ENCODE results near the gene ANXA10.
"Not testable (repeated sequence)": the region's sequence is repeated elsewhere in the genome, so short reads cannot be mapped to it uniquely, and the experiment has no call there.

ANXA10 gene, protein sequence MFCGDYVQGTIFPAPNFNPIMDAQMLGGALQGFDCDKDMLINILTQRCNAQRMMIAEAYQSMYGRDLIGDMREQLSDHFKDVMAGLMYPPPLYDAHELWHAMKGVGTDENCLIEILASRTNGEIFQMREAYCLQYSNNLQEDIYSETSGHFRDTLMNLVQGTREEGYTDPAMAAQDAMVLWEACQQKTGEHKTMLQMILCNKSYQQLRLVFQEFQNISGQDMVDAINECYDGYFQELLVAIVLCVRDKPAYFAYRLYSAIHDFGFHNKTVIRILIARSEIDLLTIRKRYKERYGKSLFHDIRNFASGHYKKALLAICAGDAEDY

DNA sequence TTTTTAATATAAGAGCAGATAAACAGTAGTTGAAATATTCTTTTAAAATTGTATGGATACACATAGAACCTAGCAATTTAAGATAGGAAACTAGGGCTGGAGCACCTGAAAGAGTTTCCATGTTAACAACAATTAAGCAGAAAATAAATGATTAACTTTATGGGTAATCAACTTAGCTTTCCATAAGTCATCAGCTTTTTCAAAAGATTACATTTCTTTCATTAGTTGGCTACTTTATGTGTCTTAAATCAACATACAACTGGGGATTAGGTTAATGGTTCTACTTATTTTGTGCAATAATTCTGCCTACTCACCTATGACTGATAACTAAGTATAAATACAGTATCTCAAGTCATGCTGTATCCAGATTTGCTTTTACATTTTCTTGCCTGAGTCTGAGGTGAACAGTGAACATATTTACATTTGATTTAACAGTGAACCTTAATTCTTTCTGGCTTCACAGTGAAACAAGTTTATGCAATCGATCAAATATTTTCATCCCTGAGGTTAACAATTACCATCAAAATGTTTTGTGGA is at the start of gene ANXA10:
TSS of gene ANXA10 (plus strand) at position 362 of the 537 bp plus-strand sequence. CDS start at position 526, 164 bp downstream.
- DNase-seq: no peak

GRCh38 chr4:168045354-168045753 is 47.0 kb upstream of the ANXA10 start:
- DNase-seq: no peak

- DNase-seq: no peak
Measured at GRCh38 chr4:168050002-168050401, 42.3 kb upstream of the ANXA10 start.

GRCh38 chr4:168051526-168051925 is 40.8 kb upstream of the ANXA10 start:
- DNase-seq: no peak

DNA sequence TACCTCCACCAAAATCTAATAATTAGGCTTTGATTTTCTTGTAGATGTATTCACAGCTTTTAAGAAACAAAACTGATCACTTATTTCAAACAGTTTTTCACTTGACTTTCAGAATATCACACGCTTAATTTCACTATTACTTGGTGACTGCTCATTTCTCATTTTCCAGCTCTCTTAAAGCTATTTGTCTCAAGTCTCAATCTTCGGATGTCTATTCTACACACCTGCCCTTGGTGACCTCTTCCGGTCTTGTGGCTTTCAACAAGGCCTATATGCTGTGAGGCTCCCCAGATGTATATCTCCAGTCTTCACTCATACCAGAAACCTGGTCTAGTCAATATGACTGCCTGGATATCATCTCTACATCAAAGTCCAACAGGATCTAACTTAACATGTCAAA is 34.9 kb upstream of the ANXA10 start:
- DNase-seq: no peak

- no peak for DNase-seq
Measured at GRCh38 chr4:168059251-168059650, 33.1 kb upstream of the ANXA10 start.

DNA sequence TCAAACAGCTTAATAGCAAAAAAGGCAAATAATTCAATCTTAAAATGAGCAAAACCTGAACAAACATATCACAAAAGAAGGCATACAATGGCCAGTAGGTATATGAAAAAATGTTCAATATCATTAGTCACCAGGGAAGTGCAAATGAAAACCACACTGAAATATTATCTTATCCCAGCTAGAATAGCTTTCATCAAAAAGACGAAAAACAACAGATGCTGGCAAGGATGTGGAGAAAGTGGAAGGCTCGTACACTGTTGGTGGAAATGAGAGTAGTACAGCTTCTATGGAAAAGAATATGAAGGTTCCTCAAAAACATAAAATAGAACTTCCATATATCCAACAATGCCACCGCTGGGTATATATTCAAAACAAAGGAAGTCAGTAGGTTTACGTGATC is 29.3 kb upstream of the ANXA10 start:
- DNase-seq: no peak

- no peak for DNase-seq
Measured at GRCh38 chr4:168070903-168071302, 21.4 kb upstream of the ANXA10 start.

GRCh38 chr4:168071304-168071703 is 21.0 kb upstream of the ANXA10 start:
- no peak for DNase-seq

GRCh38 chr4:168074861-168075260 is 17.5 kb upstream of the ANXA10 start:
- DNase-seq: no peak

- DNase-seq: no peak
Measured at GRCh38 chr4:168076989-168077725, 15.2 kb upstream of the ANXA10 start.

DNA sequence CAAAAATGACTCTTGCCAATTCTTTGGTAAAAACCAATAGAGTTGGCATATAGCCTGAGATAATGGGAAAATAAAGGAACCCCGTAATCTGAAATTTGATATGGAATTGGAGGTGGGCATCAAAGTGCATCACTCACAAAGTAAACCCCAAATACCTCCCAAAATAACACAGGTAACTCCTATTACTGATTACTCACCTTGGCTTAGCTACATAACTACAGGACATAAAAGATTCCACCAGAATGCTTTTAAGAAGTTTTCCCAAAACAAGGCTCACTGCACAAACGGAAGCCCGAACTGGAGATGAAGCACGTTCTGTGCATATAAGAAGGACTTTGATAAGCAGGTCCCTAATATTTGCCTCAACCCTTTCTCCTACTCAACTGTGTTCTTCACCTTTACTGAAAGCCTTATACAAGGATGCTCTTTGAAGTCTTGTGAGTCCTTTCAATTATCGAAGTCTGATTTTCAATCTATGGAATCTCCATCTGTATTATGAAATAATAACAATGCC is 14.6 kb upstream of the ANXA10 start:
- DNase-seq: no peak

GRCh38 chr4:168082379-168082778 is 10.0 kb upstream of the ANXA10 start:
- DNase-seq: no peak

GRCh38 chr4:168095776-168096406 is 3.6 kb downstream of the ANXA10 start:
- no peak for DNase-seq

DNA sequence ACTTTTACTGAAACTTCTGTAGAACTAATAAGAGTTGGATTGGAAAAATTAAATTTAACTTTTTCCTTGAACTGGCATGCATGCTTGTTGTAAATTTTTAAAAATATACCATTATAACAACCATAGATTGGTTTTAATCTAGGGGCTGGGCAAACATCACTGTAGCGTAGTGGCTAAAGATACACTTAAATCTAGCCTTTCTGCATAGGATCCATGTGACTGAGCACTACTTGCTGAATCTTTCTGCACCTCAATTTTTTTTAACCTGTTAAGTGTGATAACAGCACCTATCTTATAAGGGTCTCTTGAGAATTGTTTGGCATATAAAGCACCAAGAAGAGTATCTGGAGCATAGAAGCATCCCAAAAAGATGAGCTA is 4.1 kb downstream of the ANXA10 start:
- no peak for DNase-seq

DNA sequence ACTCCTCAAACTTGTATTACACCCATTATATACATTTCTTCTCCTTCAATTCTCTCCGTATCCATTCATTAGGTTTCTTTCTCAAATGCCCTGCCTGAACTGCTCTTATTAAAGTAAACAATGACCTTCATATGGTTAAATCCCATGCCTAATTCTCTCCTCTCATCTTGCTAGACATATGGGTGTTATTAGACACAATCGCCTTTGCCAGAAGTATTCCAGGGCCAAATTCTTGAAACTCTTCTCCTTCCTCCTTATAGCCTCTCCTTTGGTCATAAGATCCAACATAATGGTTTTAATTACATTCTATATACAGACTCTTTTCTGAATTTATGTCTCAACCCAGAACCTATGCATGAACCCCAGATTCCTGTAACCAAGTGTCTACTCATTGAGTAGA is 4.8 kb downstream of the ANXA10 start:
- DNase-seq: no peak

DNA sequence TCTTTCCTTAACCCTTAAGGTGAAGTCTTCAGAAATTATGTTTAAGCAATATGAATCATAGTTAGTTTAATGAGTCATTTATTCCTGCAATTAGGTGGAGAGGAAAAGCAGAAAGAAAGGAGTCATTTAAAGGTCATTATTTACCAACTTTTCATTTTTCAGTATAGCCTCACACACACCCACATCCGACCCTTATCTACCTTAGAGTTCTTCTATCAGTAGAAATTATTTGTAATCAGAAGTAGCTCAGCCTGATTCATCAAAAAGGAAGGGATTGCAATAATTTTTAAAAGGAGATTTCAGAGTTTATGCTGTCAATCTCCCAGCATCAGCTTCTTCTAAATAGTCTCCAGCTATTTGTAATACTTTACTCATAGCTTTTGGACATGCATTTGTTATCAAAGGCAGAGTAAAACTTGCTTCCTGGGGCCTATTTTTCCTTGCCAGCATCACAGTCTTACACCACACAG is 5.9 kb downstream of the ANXA10 start:
- no peak for DNase-seq

- no peak for DNase-seq
Measured at GRCh38 chr4:168099195-168099594, 6.9 kb downstream of the ANXA10 start.

DNA sequence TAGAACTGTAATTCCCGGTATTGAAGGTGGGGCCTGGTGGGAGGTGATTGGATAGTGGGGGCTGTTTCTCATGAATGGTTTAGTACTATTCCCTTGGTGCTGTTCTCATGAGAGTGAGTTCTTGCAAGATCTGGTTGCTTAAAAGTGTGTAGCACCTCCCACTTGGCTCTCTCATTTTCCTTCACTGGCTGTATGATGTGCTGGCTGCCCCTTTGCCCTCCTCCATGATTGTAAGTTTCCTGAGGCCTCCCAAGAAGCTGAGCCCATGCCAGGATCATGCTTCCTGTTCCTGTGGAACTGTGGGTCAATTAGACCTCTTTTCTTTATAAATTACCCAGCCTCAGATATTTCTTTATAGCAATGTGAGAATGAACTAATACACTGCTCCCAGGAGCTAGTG is 8.7 kb downstream of the ANXA10 start:
- DNase-seq: no peak

GRCh38 chr4:168102403-168102802 is 10.1 kb downstream of the ANXA10 start:
- no peak for DNase-seq

DNA sequence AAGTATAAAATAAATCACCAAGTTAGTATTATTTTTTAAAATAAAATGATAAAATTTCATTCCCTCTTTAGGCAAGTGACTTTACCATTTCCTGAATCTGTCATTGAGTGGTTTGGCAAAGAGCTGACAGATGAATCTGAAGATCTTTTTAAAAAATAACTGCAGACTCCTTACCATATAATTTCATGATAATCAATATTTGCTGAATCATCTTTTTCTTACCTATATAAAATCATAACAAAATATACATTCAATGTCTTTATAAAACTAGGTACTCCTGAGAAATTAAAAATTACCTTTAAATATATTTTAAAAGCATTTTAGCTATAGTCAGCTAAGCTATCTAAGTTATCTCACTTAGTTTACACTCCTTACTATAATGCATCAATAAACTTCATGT is 17.2 kb downstream of the ANXA10 start:
- DNase-seq: no peak

DNA sequence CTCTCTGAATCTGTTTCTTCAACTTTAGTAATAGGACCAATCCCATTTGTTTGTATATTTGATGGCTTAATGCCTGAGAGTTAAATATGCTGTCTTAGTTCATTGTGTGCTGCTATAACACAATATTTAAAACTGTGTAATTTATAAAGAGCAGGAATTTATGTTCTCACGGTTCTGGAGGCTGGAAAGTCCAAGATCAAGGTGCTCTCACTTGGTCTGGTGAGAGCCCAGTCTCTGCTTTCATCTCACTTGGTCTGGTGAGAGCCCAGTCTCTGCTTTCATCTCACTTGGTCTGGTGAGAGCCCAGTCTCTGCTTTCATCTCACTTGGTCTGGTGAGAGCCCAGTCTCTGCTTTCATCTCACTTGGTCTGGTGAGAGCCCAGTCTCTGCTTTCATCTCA is 20.7 kb downstream of the ANXA10 start:
- not testable (repeated sequence) for DNase-seq

DNA sequence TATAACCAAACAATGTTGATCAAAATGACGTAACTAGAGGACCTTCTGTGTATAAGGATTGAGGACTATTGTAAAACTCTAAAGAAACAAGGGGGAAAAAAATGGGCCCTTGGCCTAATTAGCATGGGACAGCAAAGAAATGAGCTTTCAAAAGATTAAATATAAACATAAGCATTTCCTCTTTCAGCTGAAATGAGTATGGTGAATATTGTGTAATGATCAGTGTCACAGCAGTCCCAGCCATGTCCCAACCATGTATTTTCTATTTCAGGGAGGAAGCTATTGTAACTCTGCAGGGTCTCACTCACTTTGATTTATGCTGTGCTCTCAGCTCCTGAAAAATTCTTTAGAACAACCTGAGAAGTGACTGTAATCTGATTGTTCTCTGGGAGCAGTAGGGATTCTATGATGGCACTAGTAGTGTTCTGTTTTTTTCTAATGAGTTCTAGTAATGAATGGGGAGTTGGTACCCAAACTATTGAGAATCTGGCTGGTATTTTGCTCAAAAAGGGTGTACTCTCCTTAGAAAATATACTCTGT is 25.8 kb downstream of the ANXA10 start:
- no peak for DNase-seq
